HG02588 (cell line): Measurements from ENCODE around the gene ADAP2.
A peak's percentile ranks its signal among the peaks of the same experiment; 100 is the strongest.
"Not testable (repeated sequence)": the region's sequence is repeated elsewhere in the genome, so short reads cannot be mapped to it uniquely, and the experiment has no call there.

Source experiments
- ATAC-seq: cut with Tn5 transposase; IDR thresholded peaks from one replicate; pipeline ENCODE4 v1.9.1; 2021; ENCODE audit warnings: mild to moderate bottlenecking, moderate library complexity; ENCODE audit not compliant: unreplicated experiment

ADAP2 gene

GRCh38 chr17:30921544-30922196 lies at the start of gene ADAP2:
TSS of gene ADAP2 (plus strand) at chr17:30921945. CDS start at chr17:30922015, 70 bp downstream.
- ATAC-seq, result no peak

GRCh38 chr17:30886187-30886586 lies 35.6 kb upstream of the ADAP2 start:
- ATAC-seq, result no peak

- no peak for ATAC-seq
Observed at GRCh38 chr17:30894236-30894635, 27.5 kb upstream of the ADAP2 start.

- no peak for ATAC-seq
Observed at GRCh38 chr17:30897311-30897710, 24.4 kb upstream of the ADAP2 start.

GRCh38 chr17:30905742-30906100 lies 16.0 kb upstream of the ADAP2 start:
- peak; percentile 31 for ATAC-seq

GRCh38 chr17:30906101-30906911 lies 15.4 kb upstream of the ADAP2 start, which contains the start of gene TEFM:
TSS of gene TEFM (minus strand) at chr17:30906238. CDS start at chr17:30906198, 40 bp downstream.
- ATAC-seq, result peak; percentile 85

- no peak for ATAC-seq
Observed at GRCh38 chr17:30908717-30909420, 12.9 kb upstream of the ADAP2 start.

- ATAC-seq, result not testable (repeated sequence)
Observed at GRCh38 chr17:30910151-30910550, 11.6 kb upstream of the ADAP2 start.

- no peak for ATAC-seq
Observed at GRCh38 chr17:30913955-30914354, 7.8 kb upstream of the ADAP2 start.

- ATAC-seq, result no peak
Observed at GRCh38 chr17:30915833-30916611, 5.7 kb upstream of the ADAP2 start.

- no peak for ATAC-seq
Observed at GRCh38 chr17:30917050-30917449, 4.7 kb upstream of the ADAP2 start.

GRCh38 chr17:30920282-30920681 lies 1.5 kb upstream of the ADAP2 start:
- ATAC-seq, result no peak

GRCh38 chr17:30920683-30921543 lies 832 bp upstream of the ADAP2 start:
- no peak for ATAC-seq

- ATAC-seq, result no peak
Observed at GRCh38 chr17:30922235-30923030, 688 bp downstream of the ADAP2 start.

GRCh38 chr17:30924341-30924740 lies 2.6 kb downstream of the ADAP2 start:
- no peak for ATAC-seq

GRCh38 chr17:30926516-30926915 lies 4.8 kb downstream of the ADAP2 start:
- no peak for ATAC-seq

GRCh38 chr17:30927756-30928155 lies 6.0 kb downstream of the ADAP2 start:
- no peak for ATAC-seq

- no peak for ATAC-seq
Observed at GRCh38 chr17:30928584-30928983, 6.8 kb downstream of the ADAP2 start.

- no peak for ATAC-seq
Observed at GRCh38 chr17:30929081-30929633, 7.4 kb downstream of the ADAP2 start.
